HCT116 (cell line): ENCODE data around the gene C3orf70. TPM values are rescaled to one million over a fixed set of nuclear protein-coding genes. Genes with fewer than 3 reads are reported as not detected.

ENCODE experiments used
- ATAC-seq: fragments of 200-7000 bp; cut with Tn5 transposase; 2 replicates; pipeline ENCODE4 v1.9.1; 2020; ENCODE audit warnings: mild to moderate bottlenecking, moderate library complexity
- BruUV-seq: library from RNA; stranded (reverse); fragments of 400-500 nt; replicated peaks from 2 replicates; lab custom pipeline; 2021; lab: Mats Ljungman, UMichigan
- CTCF ChIA-PET: fragments of 300-600 bp; sonication (Branson Sonifier 250); formaldehyde crosslinking; loops from one replicate; lab custom pipeline; 2021; ENCODE audit warnings: antibody characterized with exemption; lab: Charles Lee
- POLR2A ChIA-PET: fragments of 300-600, 350-600 bp; sonication (Branson Sonifier 250); formaldehyde crosslinking; loops from one replicate; lab custom pipeline; 2021; ENCODE audit warnings: antibody characterized with exemption; lab: Charles Lee
- RAD21 ChIA-PET, 2 experiments: fragments of 300-600 bp; sonication (Branson Sonifier 250); formaldehyde crosslinking; loops; one replicate each; lab custom pipeline; 2023; ENCODE audit warnings: low total read pairs in 2 of 2; ENCODE audit not compliant: uncharacterized antibody in 2 of 2, unreplicated experiment in 2 of 2, low non-redundant PET in 1 of 2; lab: Charles Lee
- DNase-seq: peaks from one replicate; pipeline ENCODE4 v3.0.0-alpha.2; 2010; ENCODE audit warnings: low read depth, low spot score
- H2AFZ ChIP-seq: fragments of 200-600 bp; shearing (Covaris generic), sonication (generic); 2 replicates; pipeline ENCODE4 v1.6.1; 2017; ENCODE audit warnings: low read depth, mixed run types, mixed read lengths, antibody characterized with exemption, low read length; ENCODE audit not compliant: poor library complexity, severe bottlenecking
- H3K27ac ChIP-seq: 2 replicates; pipeline ENCODE4 v1.5.1; 2012; ENCODE audit warnings: low read depth, low read length
- H3K27me3 ChIP-seq: fragments of 200-600 bp; sonication (generic); 2 replicates; pipeline ENCODE4 v1.6.1; 2016; ENCODE audit warnings: mixed run types, low read length, mixed read lengths; ENCODE audit not compliant: insufficient read depth
- H3K36me3 ChIP-seq, 2 experiments: fragments of 200-500 bp in 1 of 2; fragments of 200-600 bp in 1 of 2; sonication (Bioruptor generic) in 1 of 2; sonication (generic) in 1 of 2; 2 replicates each; pipeline versions ENCODE4 v1.5.1 to v1.6.1; 2014 to 2016; ENCODE audit warnings: low read length in 2 of 2, inconsistent platforms in 1 of 2, mixed read lengths in 1 of 2, mixed run types in 1 of 2; ENCODE audit not compliant: insufficient read depth in 2 of 2, control insufficient read depth in 1 of 2
- H3K4me1 ChIP-seq, 2 experiments: fragments of 200-600 bp in 1 of 2; sonication (generic) in 1 of 2; 2 replicates each; pipeline versions ENCODE4 v1.5.1 to v1.6.1; 2012 to 2017; ENCODE audit warnings: low read length in 2 of 2, inconsistent platforms in 1 of 2, mild to moderate bottlenecking in 1 of 2, mixed read lengths in 1 of 2, mixed run types in 1 of 2, moderate library complexity in 1 of 2; ENCODE audit not compliant: insufficient read depth in 2 of 2, control insufficient read depth in 1 of 2
- H3K4me2 ChIP-seq: fragments of 200-600 bp; sonication (generic); 2 replicates; pipeline ENCODE4 v1.6.1; 2017; ENCODE audit warnings: mixed run types, low read length, mixed read lengths
- H3K4me3 ChIP-seq, 2 experiments: fragments of 200-600 bp in 1 of 2; sonication (generic) in 1 of 2; replicated peaks in 1 of 2; 2 replicates each; pipeline ENCODE4 v1.5.1; 2011 to 2016; ENCODE audit warnings: low read length in 2 of 2, control low read depth in 1 of 2, low read depth in 1 of 2, mild to moderate bottlenecking in 1 of 2, mixed read lengths in 1 of 2, mixed run types in 1 of 2
- H3K79me2 ChIP-seq: fragments of 200-600 bp; sonication (generic); 2 replicates; pipeline ENCODE4 v1.6.1; 2017; ENCODE audit warnings: mild to moderate bottlenecking, mixed run types, low read length, moderate library complexity, mixed read lengths; ENCODE audit not compliant: insufficient read depth
- H3K9ac ChIP-seq: fragments of 200-600 bp; sonication (generic); 2 replicates; pipeline ENCODE4 v1.6.1; 2016; ENCODE audit warnings: low read length, mixed read lengths
- H3K9me2 ChIP-seq: fragments of 200-600 bp; sonication (generic), shearing (Covaris generic); 2 replicates; pipeline ENCODE4 v1.6.1; 2017; ENCODE audit warnings: mixed run types, mild to moderate bottlenecking, moderate library complexity; ENCODE audit not compliant: insufficient read depth
- H3K9me3 ChIP-seq, 2 experiments: fragments of 200-500 bp in 1 of 2; fragments of 200-600 bp in 1 of 2; sonication (Bioruptor generic) in 1 of 2; sonication (generic) in 1 of 2; 2 replicates each; pipeline ENCODE4 v1.6.1; 2014 to 2017; ENCODE audit warnings: low read length in 2 of 2, mixed read lengths in 2 of 2, inconsistent platforms in 1 of 2, low read depth in 1 of 2, mild to moderate bottlenecking in 1 of 2, mixed run types in 1 of 2, moderate library complexity in 1 of 2; ENCODE audit not compliant: control insufficient read depth in 1 of 2, insufficient read depth in 1 of 2
- H4K20me1 ChIP-seq: fragments of 200-600 bp; sonication (generic), shearing (Covaris generic); 2 replicates; pipeline ENCODE4 v1.6.1; 2017; ENCODE audit warnings: mixed run types, mild to moderate bottlenecking, moderate library complexity; ENCODE audit not compliant: insufficient read depth
- SIN3A ChIP-seq: IDR thresholded peaks from 2 replicates; pipeline ENCODE4 v1.6.1; 2012; ENCODE audit warnings: low read depth
- SRF ChIP-seq: IDR thresholded peaks from 2 replicates; pipeline ENCODE4 v1.6.1; 2012; ENCODE audit warnings: low read depth
- YY1 ChIP-seq: IDR thresholded peaks from 2 replicates; pipeline ENCODE4 v1.6.1; 2011; ENCODE audit warnings: low read length, low read depth, moderate library complexity, mild to moderate bottlenecking; ENCODE audit not compliant: insufficient replicate concordance; ENCODE audit errors: extremely low read depth
- intact Hi-C: fragments of 100-400 bp; cut with micrococcal nuclease; formaldehyde crosslinking; loops from 2 replicates; pipeline ENCODE4 v1.10.0; 2022
- total RNA-seq: library from RNA; stranded (reverse); gene quantifications from one replicate; pipeline ENCODE4 v1.2.1, GENCODE V29; 2021; ENCODE audit not compliant: unreplicated experiment
- TF ChIP-seq, protein P1 (sequence below): IDR thresholded peaks from 2 replicates; pipeline ENCODE4 v1.6.1; 2012
- TF ChIP-seq, protein P2 (sequence below): IDR thresholded peaks from 2 replicates; pipeline ENCODE4 v1.6.1; 2012; ENCODE audit warnings: low read depth

The C3orf70 gene
- total RNA-seq, 1 experiment from 2014 or later = not detected

DNA sequence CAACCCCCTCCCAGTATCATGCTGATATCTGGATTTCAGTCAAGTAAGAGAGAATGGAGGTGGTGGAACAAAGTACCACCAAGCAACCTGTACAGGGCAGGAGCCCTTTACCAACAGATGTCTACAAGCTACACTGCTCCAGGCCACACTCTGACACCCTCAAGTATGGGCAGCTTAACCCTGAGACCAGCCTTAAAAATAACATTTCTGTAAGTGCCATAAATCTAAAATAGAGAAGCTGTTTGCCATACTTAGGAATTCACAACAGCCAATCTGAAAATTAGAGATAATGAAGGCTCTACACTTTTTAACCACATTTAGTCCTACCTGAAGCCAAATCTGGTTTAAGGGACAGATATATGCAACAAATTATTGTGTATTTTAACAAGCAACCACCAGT is 59.7 kb downstream of the C3orf70 start:
- no TSS peak for BruUV-seq
- CTCF ChIA-PET = no interaction called here

More for the DNA sequence above, 59.7 kb downstream of the C3orf70 start:
- no peaks in the 10 kb centered on the region for H3K27me3 ChIP-seq
- no peak for ATAC-seq
- ChIA-PET RAD21 (no interaction called here), POLR2A (no interaction called here)
- no peaks in the 10 kb centered on the region for H4K20me1 ChIP-seq
- intact Hi-C loops = no loop called here
- H3K4me2 ChIP-seq = no peak overlapping the region
- no peaks in the 10 kb centered on the region for H3K9me2 ChIP-seq
- H3K9ac ChIP-seq = no peak overlapping the region
- no peak for TF ChIP-seq SRF
- TF ChIP-seq YY1 = no peak
- TF ChIP-seq SIN3A = no peak
- TF ChIP-seq, protein P1, sequence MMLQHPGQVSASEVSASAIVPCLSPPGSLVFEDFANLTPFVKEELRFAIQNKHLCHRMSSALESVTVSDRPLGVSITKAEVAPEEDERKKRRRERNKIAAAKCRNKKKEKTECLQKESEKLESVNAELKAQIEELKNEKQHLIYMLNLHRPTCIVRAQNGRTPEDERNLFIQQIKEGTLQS = no peak
- TF ChIP-seq, protein P2, sequence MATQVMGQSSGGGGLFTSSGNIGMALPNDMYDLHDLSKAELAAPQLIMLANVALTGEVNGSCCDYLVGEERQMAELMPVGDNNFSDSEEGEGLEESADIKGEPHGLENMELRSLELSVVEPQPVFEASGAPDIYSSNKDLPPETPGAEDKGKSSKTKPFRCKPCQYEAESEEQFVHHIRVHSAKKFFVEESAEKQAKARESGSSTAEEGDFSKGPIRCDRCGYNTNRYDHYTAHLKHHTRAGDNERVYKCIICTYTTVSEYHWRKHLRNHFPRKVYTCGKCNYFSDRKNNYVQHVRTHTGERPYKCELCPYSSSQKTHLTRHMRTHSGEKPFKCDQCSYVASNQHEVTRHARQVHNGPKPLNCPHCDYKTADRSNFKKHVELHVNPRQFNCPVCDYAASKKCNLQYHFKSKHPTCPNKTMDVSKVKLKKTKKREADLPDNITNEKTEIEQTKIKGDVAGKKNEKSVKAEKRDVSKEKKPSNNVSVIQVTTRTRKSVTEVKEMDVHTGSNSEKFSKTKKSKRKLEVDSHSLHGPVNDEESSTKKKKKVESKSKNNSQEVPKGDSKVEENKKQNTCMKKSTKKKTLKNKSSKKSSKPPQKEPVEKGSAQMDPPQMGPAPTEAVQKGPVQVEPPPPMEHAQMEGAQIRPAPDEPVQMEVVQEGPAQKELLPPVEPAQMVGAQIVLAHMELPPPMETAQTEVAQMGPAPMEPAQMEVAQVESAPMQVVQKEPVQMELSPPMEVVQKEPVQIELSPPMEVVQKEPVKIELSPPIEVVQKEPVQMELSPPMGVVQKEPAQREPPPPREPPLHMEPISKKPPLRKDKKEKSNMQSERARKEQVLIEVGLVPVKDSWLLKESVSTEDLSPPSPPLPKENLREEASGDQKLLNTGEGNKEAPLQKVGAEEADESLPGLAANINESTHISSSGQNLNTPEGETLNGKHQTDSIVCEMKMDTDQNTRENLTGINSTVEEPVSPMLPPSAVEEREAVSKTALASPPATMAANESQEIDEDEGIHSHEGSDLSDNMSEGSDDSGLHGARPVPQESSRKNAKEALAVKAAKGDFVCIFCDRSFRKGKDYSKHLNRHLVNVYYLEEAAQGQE = no peak
- no peaks in the 10 kb centered on the region for H3K9me3 ChIP-seq
- no peaks in the 10 kb centered on the region for H3K36me3 ChIP-seq
- H3K79me2 ChIP-seq = no peaks in the 10 kb centered on the region
- H3K4me3 ChIP-seq = no peak overlapping the region
- H2AFZ ChIP-seq = no peak overlapping the region
- no peak for DNase-seq
- no peak overlapping the region for H3K27ac ChIP-seq
- no peaks in the 10 kb centered on the region for H3K4me1 ChIP-seq
